Hindlimb muscle (tissue), 1 donor: ENCODE results near the gene NRG4. TPM values are rescaled to one million over a fixed set of nuclear protein-coding genes. Genes with fewer than 3 reads are reported as not detected.
"Not testable (repeated sequence)": the region's sequence is repeated elsewhere in the genome, so short reads cannot be mapped to it uniquely, and the experiment has no call there.

Source experiments
- DNase-seq: peaks from one replicate; pipeline ENCODE4 v3.0.0-alpha.2; 2013
- polyA plus RNA-seq: library from polyadenylated mRNA; unstranded; fragments of 120-200 nt; gene quantifications from one replicate; pipeline ENCODE4 v1.2.1, GENCODE V29; 2013; ENCODE audit not compliant: insufficient read length

NRG4 gene
- polyA plus RNA-seq, 1 donor = 0.50 TPM

DNA sequence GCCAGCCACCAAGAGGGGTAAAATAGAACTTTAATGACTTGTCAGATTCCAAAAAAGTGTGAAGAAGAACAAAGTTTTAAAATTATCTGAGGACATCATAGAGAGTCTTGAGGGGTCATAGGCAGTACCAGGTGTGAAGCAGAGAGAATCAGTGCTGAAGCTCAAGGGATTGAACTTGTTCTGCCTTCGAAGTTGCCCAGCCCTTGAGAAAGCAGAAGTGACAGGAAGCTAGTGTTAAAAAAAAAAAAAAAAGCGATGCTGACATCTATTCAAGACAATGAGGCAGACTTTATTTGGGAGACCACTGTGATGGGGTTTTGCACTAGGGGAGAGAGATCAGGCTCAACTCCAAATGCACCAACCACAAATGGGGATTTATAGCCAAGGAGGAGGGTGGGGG, 86.8 kb downstream of the NRG4 start:
- no peak for DNase-seq

DNA sequence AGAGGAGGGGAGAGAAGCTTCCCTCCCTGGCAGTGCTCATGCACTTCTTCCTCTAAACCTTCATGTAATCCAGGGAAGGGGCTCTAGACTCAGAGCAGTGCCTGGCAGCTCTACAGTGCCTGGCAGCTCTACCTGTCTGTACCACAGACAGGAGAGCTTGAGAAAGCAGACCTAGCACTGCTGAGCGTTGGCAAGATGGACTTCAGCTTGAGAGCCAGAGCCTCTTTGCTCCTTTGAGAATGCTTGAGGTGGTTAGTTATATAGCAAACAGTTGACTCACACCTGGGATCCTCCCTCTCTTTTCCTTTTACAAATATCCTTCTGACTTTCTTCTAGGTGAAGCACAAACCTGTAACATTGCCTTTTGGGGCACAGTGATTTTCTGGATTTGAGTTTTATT, 87.6 kb downstream of the NRG4 start:
- DNase-seq = no peak

DNA sequence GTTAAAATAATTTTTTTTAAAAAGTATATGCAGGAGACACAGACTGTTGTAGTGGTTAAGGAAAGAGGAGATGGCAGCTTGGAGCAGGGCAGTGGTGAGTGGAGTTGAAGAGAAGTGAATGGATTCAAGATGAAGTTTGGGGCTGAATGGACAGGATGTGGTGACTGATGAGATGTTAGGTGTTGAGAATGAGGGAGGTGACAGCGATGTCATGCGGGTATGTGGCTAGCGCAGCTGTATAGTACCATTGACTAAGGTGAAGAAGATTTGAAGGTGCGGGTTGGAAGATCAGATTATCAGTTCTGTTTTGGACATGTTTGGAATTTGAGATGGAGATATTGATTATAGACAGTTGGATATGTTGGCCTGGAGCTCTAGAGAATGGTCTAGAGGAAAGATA, 88.5 kb downstream of the NRG4 start:
- no peak for DNase-seq

DNA sequence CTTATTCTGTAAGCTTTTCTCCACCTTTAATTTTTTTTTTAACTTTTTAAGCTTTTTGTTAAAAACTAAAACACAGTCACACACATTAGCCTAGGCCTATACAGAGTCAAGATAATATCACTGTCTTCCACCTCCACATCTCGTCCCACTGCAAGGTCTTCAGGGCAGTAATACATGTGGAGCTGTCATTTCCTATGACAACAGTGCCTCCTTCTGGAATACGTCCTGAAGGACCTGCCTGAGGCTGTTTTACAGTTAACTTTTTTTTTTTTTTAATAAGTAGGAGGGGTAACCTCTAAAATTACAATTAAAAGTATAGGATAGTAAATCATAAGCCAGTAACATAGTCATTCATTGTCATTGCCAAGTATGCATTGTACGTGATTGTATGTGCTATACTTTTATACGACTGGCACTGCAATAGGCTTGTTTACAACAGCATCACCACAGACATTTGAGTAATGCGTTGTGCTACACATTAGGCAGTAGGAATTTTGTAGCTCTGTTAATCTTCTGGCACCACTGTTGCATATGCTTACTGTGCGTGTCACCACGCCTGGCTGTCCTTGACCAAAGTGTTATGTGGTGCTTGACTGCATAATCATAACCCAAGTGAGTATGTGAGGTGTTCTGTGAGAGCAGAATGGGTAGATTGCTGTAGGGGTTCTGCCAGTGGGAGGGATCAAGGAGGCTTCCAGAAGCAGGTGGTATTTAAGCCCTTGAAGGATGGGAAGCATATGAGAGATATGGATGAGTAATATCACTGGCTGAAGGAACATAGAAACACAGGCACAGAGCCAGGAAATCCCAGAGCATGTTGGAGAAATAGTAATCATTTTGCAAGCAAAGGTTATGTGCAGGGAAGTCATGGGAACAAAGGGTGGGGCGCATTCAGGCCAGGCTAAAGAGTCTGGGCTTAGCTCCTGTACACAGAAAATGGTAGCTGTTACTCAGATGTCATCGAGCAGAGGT, 90.2 kb downstream of the NRG4 start:
- DNase-seq = no peak

DNA sequence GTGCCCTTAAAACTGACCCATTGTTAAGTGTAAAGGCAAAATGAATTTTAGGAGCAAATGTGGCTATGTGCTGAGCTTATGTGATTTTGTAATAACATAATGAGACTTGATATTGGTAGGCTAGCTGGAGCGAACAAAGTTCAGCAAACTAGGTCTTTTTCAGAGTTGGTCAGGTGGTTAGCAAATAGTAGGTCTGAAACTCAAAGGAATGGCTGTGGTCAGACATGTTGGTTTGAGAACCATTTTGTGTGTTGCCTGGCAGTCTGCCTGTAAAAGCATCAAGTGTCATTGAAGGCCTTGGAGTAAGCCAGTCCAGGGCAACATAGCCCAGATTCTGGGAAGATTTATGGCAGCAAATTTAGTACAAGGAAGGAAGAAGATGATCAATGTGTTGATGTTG, 92.1 kb downstream of the NRG4 start:
- DNase-seq = no peak

DNA sequence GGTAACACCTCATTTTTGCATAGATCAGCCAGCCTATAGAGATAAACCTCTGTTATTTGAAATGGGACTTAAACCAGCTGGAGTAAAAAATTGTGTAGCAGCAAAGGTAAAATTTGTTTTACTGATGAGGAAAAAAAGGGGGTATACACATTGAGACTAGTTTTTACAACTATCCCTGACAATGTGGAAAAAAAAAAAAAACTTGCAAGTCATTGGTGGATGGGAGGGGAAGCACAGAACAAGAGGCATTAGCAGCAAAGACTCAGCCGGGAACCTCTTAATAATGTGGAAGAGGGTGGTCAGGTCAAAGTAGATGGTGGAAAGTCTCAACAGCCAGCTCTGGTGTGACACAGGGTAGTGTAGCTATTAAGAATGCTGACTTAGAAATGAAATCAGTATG, 94.1 kb downstream of the NRG4 start:
- no peak for DNase-seq

DNA sequence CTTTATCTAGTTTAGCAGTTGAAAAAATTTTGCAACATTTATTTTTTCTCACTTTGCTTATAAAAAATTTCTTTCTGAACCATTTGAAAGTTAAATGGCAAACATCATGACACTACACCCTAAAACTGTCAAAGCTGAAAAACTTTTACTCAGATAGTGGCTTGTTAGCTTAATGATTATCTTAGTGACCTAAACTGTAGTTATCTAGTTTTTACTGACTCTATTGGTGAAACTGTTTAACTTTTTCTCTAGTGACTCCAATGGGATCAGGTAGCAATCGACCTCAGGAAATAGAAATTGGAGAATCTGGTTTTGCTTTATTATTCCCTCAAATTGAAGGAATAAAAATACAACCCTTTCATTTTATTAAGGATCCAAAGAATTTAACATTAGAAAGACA, 95.2 kb downstream of the NRG4 start:
- no peak for DNase-seq

DNA sequence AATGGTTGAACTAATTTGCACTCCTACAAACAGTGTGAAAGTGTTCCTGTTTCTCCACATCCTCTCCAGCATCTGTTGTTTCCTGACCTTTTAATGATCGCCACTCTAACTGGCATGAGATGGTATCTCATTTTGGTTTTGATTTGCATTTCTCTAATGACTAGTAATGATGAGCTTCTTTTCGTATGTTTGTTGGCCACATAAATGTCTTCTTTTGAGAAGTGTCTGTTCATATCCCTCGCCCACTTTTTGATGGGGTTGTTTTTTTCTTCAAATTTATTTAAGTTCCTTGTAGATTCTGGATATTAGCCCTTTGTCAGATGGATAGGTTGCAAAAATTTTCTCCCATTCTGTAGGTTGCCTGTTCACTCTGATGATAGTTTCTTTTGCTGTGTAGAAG, 101.9 kb downstream of the NRG4 start:
- not testable (repeated sequence) for DNase-seq

DNA sequence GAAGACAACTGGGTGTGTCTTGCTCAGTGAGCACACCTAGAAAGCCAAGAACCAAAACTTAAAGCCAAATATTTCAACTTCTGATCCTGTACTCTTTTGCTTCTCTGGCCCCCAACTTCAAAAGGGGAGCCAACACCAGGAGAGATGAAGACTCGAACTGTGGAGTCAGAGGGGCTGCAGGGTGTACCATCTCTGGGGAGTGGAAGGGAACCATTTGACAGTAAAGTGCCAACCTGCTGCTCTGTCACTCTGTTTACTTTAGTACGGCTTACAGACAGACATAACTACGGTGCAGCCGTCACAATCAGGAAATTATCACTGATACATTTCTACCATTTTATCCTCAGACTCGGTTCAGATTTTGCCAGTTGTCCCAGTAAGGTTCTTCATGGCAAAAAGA, 107.0 kb downstream of the NRG4 start:
- no peak for DNase-seq

DNA sequence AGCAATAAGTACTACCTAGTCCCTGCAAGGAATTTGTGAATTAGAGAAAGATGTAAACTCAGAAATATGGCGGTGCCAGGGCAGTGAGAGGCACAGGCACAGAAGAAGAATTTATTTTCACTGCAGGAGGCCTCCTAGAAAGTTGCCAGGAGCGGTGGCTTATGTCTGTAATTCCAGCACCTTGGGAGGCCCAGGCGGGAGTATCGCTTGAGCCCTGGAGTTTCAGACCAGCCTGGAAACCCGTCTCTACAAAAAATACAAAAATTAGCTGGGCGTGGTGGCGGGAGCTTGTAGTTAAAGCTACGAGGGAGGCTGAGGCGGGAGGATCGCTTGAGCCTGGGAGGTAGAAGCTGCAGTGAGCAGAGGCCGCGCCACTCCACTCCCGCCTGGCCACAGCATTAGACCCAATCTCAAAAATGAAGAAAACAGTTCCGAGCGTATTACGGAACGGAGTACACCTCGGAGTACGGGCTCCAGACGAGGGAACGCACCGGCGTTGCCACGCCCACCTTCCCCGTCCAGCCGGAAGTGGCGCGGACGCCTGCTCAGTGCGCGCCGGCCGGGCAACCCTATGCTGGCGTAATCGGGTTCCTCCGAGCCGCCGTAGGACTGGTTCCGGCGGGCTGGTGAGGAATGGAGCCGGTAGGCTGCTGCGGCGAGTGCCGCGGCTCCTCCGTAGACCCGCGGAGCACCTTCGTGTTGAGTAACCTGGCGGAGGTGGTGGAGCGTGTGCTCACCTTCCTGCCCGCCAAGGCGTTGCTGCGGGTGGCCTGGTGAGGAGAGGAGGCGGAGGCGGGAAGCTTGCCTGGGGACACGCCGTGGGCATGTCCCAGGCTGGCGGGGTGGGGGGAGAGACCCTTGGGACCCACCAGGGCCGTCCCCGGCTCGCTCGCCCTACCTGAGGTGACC, 108.6 kb downstream of the NRG4 start, which contains the start of gene FBXO22:
Gene FBXO22, plus strand, starts transcription at position 548 of the 909 bp plus-strand sequence. Its CDS starts 86 bp downstream, at position 634.
- DNase-seq = peak; percentile 92

DNA sequence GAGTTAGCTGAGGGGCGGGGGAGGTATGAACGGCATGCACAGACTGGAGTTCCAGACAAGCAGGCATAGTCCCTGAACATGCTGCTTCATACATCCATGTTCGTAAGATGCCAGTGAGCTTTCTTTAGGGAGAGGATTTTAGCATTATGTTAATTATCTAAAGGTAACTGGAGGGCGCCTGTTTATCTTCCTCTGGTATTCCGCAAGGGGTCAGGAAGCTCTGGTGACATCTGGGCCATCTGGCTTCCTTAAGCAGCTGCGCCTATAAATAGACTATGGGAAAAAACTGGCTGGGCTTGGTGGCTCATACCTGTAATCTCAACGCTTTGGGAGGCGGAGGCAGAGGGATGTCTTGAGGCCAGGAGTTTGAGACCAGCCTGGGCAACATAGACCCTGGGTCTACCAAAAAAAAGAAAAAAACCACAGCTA, 110.1 kb downstream of the NRG4 start:
- peak; percentile 11 for DNase-seq

DNA sequence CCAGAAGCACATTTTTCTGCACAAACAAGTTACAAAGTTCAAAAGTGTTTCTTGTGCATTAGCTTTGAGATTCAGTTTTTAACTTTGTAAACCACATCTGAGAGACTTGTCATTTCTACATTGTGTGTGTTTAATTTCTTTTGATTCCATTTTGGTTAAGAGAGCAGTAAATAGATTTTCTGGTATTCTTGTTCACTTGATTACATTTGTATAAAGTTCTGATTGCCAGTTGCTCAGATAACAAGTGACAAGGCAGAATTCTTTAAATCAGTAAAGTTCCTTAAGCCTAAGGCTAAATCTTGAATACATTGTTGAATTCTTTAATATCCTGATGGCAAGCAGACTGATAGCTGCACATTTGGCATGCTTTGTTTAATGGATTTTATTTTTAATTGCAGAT, 111.6 kb downstream of the NRG4 start:
- no peak for DNase-seq

DNA sequence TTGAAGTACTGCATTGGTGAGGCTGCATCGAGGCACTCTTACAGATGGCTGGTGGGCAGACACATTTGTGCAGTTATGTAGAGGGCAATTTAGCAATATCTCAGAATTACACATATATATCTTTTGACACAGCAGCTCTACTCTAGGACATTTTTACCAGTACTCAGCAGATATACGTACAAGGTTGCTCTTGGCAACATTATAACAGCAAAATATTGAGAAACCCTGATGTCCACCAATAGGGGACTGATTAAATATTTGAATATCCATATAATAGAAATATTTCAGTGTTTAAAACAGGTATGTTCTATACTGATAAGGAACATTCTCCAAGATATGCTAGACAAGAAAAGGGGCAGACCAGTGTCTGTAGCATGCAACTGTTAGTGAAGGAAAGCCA, 116.5 kb downstream of the NRG4 start:
- no peak for DNase-seq

DNA sequence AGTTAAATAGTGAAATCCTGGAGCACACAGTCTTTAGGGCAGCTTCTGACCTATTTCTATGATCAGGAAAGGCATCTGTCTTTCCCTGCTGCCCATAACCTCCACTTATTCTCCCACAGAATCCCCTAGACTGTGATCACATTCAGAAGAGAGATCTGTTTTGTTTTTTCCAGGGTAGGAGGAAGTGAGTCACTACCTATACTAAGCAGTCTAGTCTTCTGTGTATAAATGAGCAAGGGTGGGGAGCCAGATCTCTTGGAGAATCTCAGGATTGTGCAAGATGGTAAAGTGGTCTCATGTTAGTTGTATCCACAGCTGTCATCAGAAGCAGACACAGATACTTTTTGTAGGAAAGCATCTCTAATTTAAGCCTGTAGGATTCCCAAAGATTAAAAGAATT, 120.3 kb downstream of the NRG4 start:
- DNase-seq = no peak

Other genes starting within 250 kb of the NRG4 start
- 48.4 TPM for gene UBE2Q2, start 169.0 kb downstream of the NRG4 start, polyA plus RNA-seq
- 18.8 TPM for gene FBXO22, start 108.5 kb downstream of the NRG4 start, polyA plus RNA-seq
- gene TMEM266, start 47.6 kb upstream of the NRG4 start, polyA plus RNA-seq = 0.97 TPM